Measurements from ENCODE around the gene BANF1. TPM values are rescaled to one million over a fixed set of nuclear protein-coding genes. Genes with fewer than 3 reads are reported as not detected.

The BANF1 gene
- total and polyA plus RNA-seq, 9 of the 15 experiments (the other 6 are each of a cell fraction or from before 2014, with no cell fraction given) = 108 to 651 (median 263) TPM

DNA sequence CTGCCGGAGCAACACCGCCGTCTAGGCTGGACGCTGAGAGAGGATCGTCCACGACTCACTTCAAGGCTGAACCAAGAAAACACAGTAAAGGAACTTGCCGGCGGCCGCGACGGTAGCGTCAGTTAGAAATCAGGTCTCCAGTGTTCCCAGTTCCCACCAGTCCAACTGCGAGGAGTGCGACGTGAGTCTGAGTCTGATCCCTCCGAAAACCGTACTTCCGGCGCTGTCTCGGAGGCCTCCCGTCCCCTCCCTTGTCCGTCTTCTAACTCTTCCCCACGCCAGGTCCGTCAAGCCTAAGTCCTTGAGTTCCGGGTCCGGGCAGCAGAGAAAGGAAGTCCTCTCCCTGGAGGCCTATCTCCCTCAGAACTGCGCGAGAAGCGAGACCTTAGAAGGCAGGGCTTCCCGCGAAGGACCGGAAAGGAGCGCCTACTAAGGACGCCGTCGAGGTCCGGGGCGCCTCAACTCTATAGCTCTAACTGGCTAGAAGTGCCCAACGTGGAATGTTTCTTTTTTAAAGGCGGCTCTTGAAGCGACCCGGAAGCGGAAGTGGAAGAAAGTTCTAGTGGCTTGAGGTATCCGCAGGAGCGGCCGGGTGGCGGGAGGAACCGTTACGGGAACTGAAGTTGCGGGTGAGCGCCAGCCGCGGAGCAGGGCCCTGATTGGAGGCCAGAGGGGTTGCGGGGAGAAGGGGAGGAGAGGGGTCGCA lies at the start of gene BANF1, which contains the start of gene EIF1AD (continued):
- TF ChIP-seq, protein P1, sequence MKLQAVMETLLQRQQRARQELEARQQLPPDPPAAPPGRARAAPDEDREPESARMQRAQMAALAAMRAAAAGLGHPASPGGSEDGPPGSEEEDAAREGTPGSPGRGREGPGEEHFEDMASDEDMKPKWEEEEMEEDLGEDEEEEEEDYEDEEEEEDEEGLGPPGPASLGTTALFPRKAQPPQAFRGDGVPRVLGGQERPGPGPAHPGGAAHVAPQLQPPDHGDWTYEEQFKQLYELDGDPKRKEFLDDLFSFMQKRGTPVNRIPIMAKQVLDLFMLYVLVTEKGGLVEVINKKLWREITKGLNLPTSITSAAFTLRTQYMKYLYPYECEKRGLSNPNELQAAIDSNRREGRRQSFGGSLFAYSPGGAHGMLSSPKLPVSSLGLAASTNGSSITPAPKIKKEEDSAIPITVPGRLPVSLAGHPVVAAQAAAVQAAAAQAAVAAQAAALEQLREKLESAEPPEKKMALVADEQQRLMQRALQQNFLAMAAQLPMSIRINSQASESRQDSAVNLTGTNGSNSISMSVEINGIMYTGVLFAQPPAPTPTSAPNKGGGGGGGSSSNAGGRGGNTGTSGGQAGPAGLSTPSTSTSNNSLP (IDR thresholded peaks at IDR 0.05; ENCODE audit: borderline replicate concordance, low read depth, low read length) = no peak
- TF ChIP-seq ASH1L (IDR thresholded peaks at IDR 0.05; ENCODE audit: borderline replicate concordance, low read depth, partially characterized antibody) (peak; percentile 66), MYC (IDR thresholded peaks at IDR 0.05; ENCODE audit: low read depth, low read length) (peak; percentile 84), MYC (CRISPR knock-in tag; IDR thresholded peaks at IDR 0.05; ENCODE audit: borderline replicate concordance, low read depth) (peak; percentile 96; the same call in 1 of the 2 replicates), LARP7 (IDR thresholded peaks at IDR 0.05) (0 out of 2 replicates have a peak, but pooled peaks have one; percentile 69), KAT8 (IDR thresholded peaks at IDR 0.05; ENCODE audit: low read depth) (peak; percentile 77; the same call in 1 of the 2 replicates), TBL1XR1 (IDR thresholded peaks at IDR 0.05; ENCODE audit: low read length in 2 of 2) (peak; percentile 74 to 89; a peak in 3 of 4 replicates), ARID2 (IDR thresholded peaks at IDR 0.05) (no peak), ZNF12 (CRISPR knock-in tag; IDR thresholded peaks at IDR 0.05) (peak; percentile 84), ZNF830 (CRISPR knock-in tag; IDR thresholded peaks at IDR 0.05) (no peak), DPF2 (IDR thresholded peaks at IDR 0.05) (peak; percentile 61; the same call in 1 of the 2 replicates), GTF2F1 (IDR thresholded peaks at IDR 0.05; ENCODE audit: low read depth, low read length) (peak; percentile 87), NFRKB (IDR thresholded peaks at IDR 0.05; ENCODE audit: low read depth) (peak; percentile 90), ZNF316 (IDR thresholded peaks at IDR 0.05) (no peak), NCOA4 (IDR thresholded peaks at IDR 0.05; ENCODE audit: partially characterized antibody) (peak; percentile 3), KDM1A (IDR thresholded peaks at IDR 0.05) (no peak), PCBP2 (IDR thresholded peaks at IDR 0.05; ENCODE audit: low read depth, low read length, poor library complexity, severe bottlenecking) (no peak), TEAD1 (CRISPR knock-in tag; IDR thresholded peaks at IDR 0.05) (peak; percentile 61 to 82), MTA1 (IDR thresholded peaks at IDR 0.05; ENCODE audit: borderline replicate concordance) (peak; percentile 83; the same call in 1 of the 2 replicates)
- TF ChIP-seq, protein P2, sequence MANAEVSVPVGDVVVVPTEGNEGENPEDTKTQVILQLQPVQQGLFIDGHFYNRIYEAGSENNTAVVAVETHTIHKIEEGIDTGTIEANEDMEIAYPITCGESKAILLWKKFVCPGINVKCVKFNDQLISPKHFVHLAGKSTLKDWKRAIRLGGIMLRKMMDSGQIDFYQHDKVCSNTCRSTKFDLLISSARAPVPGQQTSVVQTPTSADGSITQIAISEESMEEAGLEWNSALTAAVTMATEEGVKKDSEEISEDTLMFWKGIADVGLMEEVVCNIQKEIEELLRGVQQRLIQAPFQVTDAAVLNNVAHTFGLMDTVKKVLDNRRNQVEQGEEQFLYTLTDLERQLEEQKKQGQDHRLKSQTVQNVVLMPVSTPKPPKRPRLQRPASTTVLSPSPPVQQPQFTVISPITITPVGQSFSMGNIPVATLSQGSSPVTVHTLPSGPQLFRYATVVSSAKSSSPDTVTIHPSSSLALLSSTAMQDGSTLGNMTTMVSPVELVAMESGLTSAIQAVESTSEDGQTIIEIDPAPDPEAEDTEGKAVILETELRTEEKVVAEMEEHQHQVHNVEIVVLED (CRISPR knock-in tag; IDR thresholded peaks at IDR 0.05) = peak; percentile 78
- TF ChIP-seq, protein P3, sequence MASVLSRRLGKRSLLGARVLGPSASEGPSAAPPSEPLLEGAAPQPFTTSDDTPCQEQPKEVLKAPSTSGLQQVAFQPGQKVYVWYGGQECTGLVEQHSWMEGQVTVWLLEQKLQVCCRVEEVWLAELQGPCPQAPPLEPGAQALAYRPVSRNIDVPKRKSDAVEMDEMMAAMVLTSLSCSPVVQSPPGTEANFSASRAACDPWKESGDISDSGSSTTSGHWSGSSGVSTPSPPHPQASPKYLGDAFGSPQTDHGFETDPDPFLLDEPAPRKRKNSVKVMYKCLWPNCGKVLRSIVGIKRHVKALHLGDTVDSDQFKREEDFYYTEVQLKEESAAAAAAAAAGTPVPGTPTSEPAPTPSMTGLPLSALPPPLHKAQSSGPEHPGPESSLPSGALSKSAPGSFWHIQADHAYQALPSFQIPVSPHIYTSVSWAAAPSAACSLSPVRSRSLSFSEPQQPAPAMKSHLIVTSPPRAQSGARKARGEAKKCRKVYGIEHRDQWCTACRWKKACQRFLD (CRISPR knock-in tag; IDR thresholded peaks at IDR 0.05) = no peak; the same call in 1 of the 2 replicates
- TF ChIP-seq, protein P4, sequence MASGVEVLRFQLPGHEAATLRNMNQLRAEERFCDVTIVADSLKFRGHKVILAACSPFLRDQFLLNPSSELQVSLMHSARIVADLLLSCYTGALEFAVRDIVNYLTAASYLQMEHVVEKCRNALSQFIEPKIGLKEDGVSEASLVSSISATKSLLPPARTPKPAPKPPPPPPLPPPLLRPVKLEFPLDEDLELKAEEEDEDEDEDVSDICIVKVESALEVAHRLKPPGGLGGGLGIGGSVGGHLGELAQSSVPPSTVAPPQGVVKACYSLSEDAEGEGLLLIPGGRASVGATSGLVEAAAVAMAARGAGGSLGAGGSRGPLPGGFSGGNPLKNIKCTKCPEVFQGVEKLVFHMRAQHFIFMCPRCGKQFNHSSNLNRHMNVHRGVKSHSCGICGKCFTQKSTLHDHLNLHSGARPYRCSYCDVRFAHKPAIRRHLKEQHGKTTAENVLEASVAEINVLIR (CRISPR knock-in tag; IDR thresholded peaks at IDR 0.05) = peak; percentile 52
